SU-DHL-6 (cell line): ENCODE data around the gene DDR2.

Experiments used
- CTCF ChIP-seq: fragments of 200-600 bp; sonication (generic); IDR thresholded peaks from one replicate; pipeline ENCODE4 v1.5.1; 2017; ENCODE audit warnings: antibody characterized with exemption, mild to moderate bottlenecking, low read length, moderate library complexity; ENCODE audit not compliant: insufficient read depth, poor library complexity, severe bottlenecking
- EZH2phosphoT487 ChIP-seq: fragments of 200-600 bp; sonication (generic), shearing (Covaris generic); conservative IDR thresholded peaks from 2 replicates; pipeline ENCODE4 v1.6.1; 2018; ENCODE audit warnings: mild to moderate bottlenecking, antibody characterized with exemption, low read length, moderate library complexity, mixed read lengths

GRCh38 chr1:162635418-162635817, 3.2 kb downstream of the DDR2 start:
- TF ChIP-seq CTCF (no peak), EZH2phosphoT487 (no peak)
